Panc1 (cell line): Measurements from ENCODE around the gene FKBP5. TPM values are rescaled to one million over a fixed set of nuclear protein-coding genes. Genes with fewer than 3 reads are reported as not detected.

Source experiments
- ATAC-seq: fragments of 200-7000 bp; cut with Tn5 transposase; 2 replicates; pipeline ENCODE4 v1.9.1; 2020; ENCODE audit warnings: mild to moderate bottlenecking, moderate library complexity
- BruUV-seq: library from RNA; stranded (reverse); fragments of 400-500 nt; replicated peaks from 2 replicates; lab custom pipeline; 2021; lab: Mats Ljungman, UMichigan
- CTCF ChIA-PET: fragments of 300-600 bp; sonication (Branson Sonifier 250); formaldehyde crosslinking; loops from one replicate; lab custom pipeline; 2022; ENCODE audit warnings: antibody characterized with exemption; lab: Charles Lee
- POLR2A ChIA-PET: fragments of 300-600 bp; sonication (Branson Sonifier 250); formaldehyde crosslinking; loops from one replicate; lab custom pipeline; 2022; ENCODE audit warnings: antibody characterized with exemption; lab: Charles Lee
- DNase-seq: peaks from one replicate; pipeline ENCODE4 v3.0.0-alpha.2; 2010; ENCODE audit warnings: low read depth, low spot score
- H3K27ac ChIP-seq: 2 replicates; pipeline ENCODE4 v1.5.1; 2011; ENCODE audit warnings: mild to moderate bottlenecking, low read length, inconsistent platforms
- H3K27me3 ChIP-seq: fragments of 200-500 bp; sonication (Bioruptor generic); 2 replicates; pipeline ENCODE4 v1.6.0; 2014; ENCODE audit warnings: low read length, inconsistent platforms; ENCODE audit not compliant: control insufficient read depth, insufficient read depth
- H3K36me3 ChIP-seq: fragments of 200-500 bp; sonication (Bioruptor generic); 2 replicates; pipeline ENCODE4 v1.5.1; 2014; ENCODE audit warnings: inconsistent platforms, mild to moderate bottlenecking, low read length, moderate library complexity; ENCODE audit not compliant: control insufficient read depth, insufficient read depth
- H3K4me1 ChIP-seq: 2 replicates; pipeline ENCODE4 v1.5.1; 2011; ENCODE audit warnings: inconsistent platforms, mild to moderate bottlenecking, low read length, moderate library complexity; ENCODE audit not compliant: control insufficient read depth, insufficient read depth
- H3K4me3 ChIP-seq, 2 experiments: 2 replicates each; pipeline ENCODE4 v1.5.1; 2011 to 2012; ENCODE audit warnings: low read depth in 2 of 2, low read length in 2 of 2, mild to moderate bottlenecking in 2 of 2, inconsistent platforms in 1 of 2, moderate library complexity in 1 of 2
- H3K9me3 ChIP-seq: fragments of 200-500 bp; sonication (Bioruptor generic); 2 replicates; pipeline ENCODE4 v1.5.1; 2014; ENCODE audit warnings: low read depth, mild to moderate bottlenecking, inconsistent platforms, low read length, moderate library complexity; ENCODE audit not compliant: control insufficient read depth, insufficient read depth
- POLR2AphosphoS5 ChIP-seq: IDR thresholded peaks from 2 replicates; pipeline ENCODE4 v1.6.1; 2012; ENCODE audit warnings: mild to moderate bottlenecking, low read depth, low read length, moderate library complexity
- SIN3A ChIP-seq: IDR thresholded peaks from 2 replicates; pipeline ENCODE4 v1.6.1; 2012; ENCODE audit warnings: low read depth, mild to moderate bottlenecking, low read length, moderate library complexity, borderline replicate concordance; ENCODE audit not compliant: insufficient read depth
- TCF7L2 ChIP-seq: IDR thresholded peaks from 2 replicates; pipeline ENCODE4 v1.6.1; 2011; ENCODE audit warnings: mild to moderate bottlenecking, low read depth, low read length, inconsistent platforms
- in situ Hi-C: cut with HindIII; loops from 2 replicates; pipeline ENCODE4 v1.10.0; 2016; ENCODE audit warnings: low sequenced_read_pairs, low pct_unique_long_range_greater_than_20kb
- intact Hi-C: fragments of 100-400 bp; cut with micrococcal nuclease; formaldehyde crosslinking; loops from one replicate; pipeline ENCODE4 v1.10.0; 2022; ENCODE audit not compliant: unreplicated experiment
- total RNA-seq: library from RNA; stranded (reverse); gene quantifications from one replicate; pipeline ENCODE4 v1.2.1, GENCODE V29; 2021; ENCODE audit not compliant: unreplicated experiment
- TF ChIP-seq, protein P1 (sequence below), 2 experiments: IDR thresholded peaks; 2 replicates each; pipeline ENCODE4 v1.6.1; 2011 to 2012; ENCODE audit warnings: low read depth in 2 of 2, control low read depth in 1 of 2, low read length in 1 of 2, mild to moderate bottlenecking in 1 of 2, moderate library complexity in 1 of 2; ENCODE audit not compliant: insufficient read depth in 1 of 2
- TF ChIP-seq, protein P2 (sequence below): fragments of 450-650 bp; IDR thresholded peaks from 2 replicates; pipeline ENCODE4 v1.5.1; 2017; ENCODE audit warnings: mild to moderate bottlenecking

The FKBP5 gene
- total RNA-seq, 1 experiment from 2014 or later: 25.2 TPM

DNA sequence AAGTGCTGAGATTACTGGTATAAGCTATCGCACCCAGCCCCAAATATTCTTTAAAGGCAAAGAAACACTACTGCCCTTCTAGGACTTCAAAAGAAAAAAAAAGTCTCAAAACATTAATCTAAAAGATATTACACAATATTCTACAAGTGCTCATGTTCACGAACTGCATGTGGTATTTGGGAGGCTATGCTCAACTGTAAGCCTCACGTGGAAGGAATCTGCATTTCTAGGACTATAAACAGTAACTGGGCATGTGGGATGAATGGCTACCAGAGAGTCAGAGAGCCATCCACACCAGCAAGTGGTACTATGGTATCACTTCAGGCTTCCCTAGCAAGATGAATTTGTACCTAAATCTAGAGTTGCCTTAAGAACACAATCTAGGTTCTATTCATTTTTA is 50.0 kb downstream of the FKBP5 start:
- TF ChIP-seq, protein P1, sequence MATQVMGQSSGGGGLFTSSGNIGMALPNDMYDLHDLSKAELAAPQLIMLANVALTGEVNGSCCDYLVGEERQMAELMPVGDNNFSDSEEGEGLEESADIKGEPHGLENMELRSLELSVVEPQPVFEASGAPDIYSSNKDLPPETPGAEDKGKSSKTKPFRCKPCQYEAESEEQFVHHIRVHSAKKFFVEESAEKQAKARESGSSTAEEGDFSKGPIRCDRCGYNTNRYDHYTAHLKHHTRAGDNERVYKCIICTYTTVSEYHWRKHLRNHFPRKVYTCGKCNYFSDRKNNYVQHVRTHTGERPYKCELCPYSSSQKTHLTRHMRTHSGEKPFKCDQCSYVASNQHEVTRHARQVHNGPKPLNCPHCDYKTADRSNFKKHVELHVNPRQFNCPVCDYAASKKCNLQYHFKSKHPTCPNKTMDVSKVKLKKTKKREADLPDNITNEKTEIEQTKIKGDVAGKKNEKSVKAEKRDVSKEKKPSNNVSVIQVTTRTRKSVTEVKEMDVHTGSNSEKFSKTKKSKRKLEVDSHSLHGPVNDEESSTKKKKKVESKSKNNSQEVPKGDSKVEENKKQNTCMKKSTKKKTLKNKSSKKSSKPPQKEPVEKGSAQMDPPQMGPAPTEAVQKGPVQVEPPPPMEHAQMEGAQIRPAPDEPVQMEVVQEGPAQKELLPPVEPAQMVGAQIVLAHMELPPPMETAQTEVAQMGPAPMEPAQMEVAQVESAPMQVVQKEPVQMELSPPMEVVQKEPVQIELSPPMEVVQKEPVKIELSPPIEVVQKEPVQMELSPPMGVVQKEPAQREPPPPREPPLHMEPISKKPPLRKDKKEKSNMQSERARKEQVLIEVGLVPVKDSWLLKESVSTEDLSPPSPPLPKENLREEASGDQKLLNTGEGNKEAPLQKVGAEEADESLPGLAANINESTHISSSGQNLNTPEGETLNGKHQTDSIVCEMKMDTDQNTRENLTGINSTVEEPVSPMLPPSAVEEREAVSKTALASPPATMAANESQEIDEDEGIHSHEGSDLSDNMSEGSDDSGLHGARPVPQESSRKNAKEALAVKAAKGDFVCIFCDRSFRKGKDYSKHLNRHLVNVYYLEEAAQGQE (IDR thresholded peaks at IDR 0.05; ENCODE audit: insufficient read depth in 1 of 2, low read depth in 2 of 2, low read length in 1 of 2): no peak
- TF ChIP-seq, protein P2, sequence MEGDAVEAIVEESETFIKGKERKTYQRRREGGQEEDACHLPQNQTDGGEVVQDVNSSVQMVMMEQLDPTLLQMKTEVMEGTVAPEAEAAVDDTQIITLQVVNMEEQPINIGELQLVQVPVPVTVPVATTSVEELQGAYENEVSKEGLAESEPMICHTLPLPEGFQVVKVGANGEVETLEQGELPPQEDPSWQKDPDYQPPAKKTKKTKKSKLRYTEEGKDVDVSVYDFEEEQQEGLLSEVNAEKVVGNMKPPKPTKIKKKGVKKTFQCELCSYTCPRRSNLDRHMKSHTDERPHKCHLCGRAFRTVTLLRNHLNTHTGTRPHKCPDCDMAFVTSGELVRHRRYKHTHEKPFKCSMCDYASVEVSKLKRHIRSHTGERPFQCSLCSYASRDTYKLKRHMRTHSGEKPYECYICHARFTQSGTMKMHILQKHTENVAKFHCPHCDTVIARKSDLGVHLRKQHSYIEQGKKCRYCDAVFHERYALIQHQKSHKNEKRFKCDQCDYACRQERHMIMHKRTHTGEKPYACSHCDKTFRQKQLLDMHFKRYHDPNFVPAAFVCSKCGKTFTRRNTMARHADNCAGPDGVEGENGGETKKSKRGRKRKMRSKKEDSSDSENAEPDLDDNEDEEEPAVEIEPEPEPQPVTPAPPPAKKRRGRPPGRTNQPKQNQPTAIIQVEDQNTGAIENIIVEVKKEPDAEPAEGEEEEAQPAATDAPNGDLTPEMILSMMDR: no peak
- no peak for TF ChIP-seq SIN3A
- no peak for TF ChIP-seq TCF7L2
- TF ChIP-seq POLR2AphosphoS5: no peak
- no peak for ATAC-seq
- BruUV-seq: no TSS peak
- ChIA-PET CTCF (no interaction called here), POLR2A (no interaction called here)
- in situ Hi-C loops: no loop called here
- H3K27ac ChIP-seq: no peak overlapping the region
- DNase-seq: no peak
- H3K36me3 ChIP-seq: 0 out of 2 replicates have a peak, but pooled peaks cover 3% of the 10 kb centered on the region
- no peak overlapping the region for H3K4me3 ChIP-seq
- intact Hi-C loops: no loop called here
- no peaks in the 10 kb centered on the region for H3K9me3 ChIP-seq
- H3K4me1 ChIP-seq: no peaks in the 10 kb centered on the region
- no peaks in the 10 kb centered on the region for H3K27me3 ChIP-seq

DNA sequence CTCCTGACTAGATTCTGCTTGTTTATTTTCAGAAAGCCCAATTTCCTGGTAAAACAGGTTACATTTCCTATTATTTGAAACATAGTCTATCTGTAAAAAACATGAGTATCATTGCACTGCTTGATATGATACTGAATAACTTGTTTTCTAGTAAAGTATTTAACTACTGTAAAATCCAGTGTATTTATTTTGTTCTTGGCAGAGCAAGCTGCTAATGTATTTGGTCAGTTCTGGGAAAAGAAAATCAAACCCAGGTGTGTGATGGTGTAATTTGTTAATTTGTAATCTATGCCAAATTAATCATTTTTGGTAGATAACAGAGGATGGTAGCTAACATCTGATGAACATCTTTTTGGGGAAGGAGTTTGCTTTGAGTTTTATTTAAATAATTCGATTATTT is 50.8 kb downstream of the FKBP5 start:
- 0 out of 2 replicates have a peak, but pooled peaks cover 3% of the 10 kb centered on the region for H3K36me3 ChIP-seq
- intact Hi-C loops (no loop called here), in situ Hi-C loops (no loop called here)
- no peak overlapping the region for H3K4me3 ChIP-seq
- H3K9me3 ChIP-seq: no peaks in the 10 kb centered on the region
- TF ChIP-seq SIN3A: no peak
- no peak for TF ChIP-seq POLR2AphosphoS5
- TF ChIP-seq, protein P1 (IDR thresholded peaks at IDR 0.05; ENCODE audit: insufficient read depth in 1 of 2, low read depth in 2 of 2, low read length in 1 of 2): no peak
- TF ChIP-seq, protein P2: no peak
- TF ChIP-seq TCF7L2: no peak
- ChIA-PET POLR2A (no interaction called here), CTCF (interaction anchor here (1.2 kb wide), 1 partner anchor 10 kb away, joined by 6 read pairs; no protein-coding TSS in a partner anchor)
- no peak overlapping the region for H3K27ac ChIP-seq
- ATAC-seq (no peak), DNase-seq (no peak)
- no peaks in the 10 kb centered on the region for H3K27me3 ChIP-seq
- BruUV-seq: no TSS peak
- H3K4me1 ChIP-seq: no peaks in the 10 kb centered on the region
